Activated B cell treated with CpG ODN at 0.5 μM for 24 hours (primary cell): ENCODE measurements around the gene GBX2. TPM values are rescaled to one million over a fixed set of nuclear protein-coding genes. Genes with fewer than 3 reads are reported as not detected.

Experiments used
- ATAC-seq: fragments of 200-7000 bp; cut with Tn5 transposase; one replicate; pipeline ENCODE4 v1.10.0; 2021; ENCODE audit warnings: low read depth, mild to moderate bottlenecking, moderate library complexity
- CTCF ChIA-PET: fragments of 350-600 bp; sonication (Branson Sonifier 250); formaldehyde crosslinking; loops from one replicate; lab custom pipeline; 2021; ENCODE audit warnings: antibody characterized with exemption; lab: Charles Lee
- POLR2A ChIA-PET: fragments of 350-600 bp; sonication (Branson Sonifier 250); formaldehyde crosslinking; loops from one replicate; lab custom pipeline; 2021; ENCODE audit warnings: antibody characterized with exemption; lab: Charles Lee
- DNase-seq: peaks from one replicate; pipeline ENCODE4 v3.0.0; 2022
- H3K27ac Mint-ChIP-seq: one replicate; pipeline ENCODE4 v1.8.0; 2020; ENCODE audit warnings: mixed read lengths
- H3K27me3 Mint-ChIP-seq: one replicate; pipeline ENCODE4 v1.8.0; 2021; ENCODE audit warnings: mixed read lengths
- H3K36me3 Mint-ChIP-seq: one replicate; pipeline ENCODE4 v1.8.0; 2021; ENCODE audit warnings: low read depth, mixed read lengths
- H3K4me1 Mint-ChIP-seq: one replicate; pipeline ENCODE4 v1.8.0; 2021; ENCODE audit warnings: mixed read lengths
- H3K4me3 Mint-ChIP-seq: one replicate; pipeline ENCODE4 v1.8.0; 2020; ENCODE audit warnings: mild to moderate bottlenecking, mixed read lengths
- H3K9me3 Mint-ChIP-seq: one replicate; pipeline ENCODE4 v1.8.0; 2020; ENCODE audit warnings: mixed read lengths
- intact Hi-C: fragments of 100-400 bp; cut with micrococcal nuclease; formaldehyde crosslinking; loops from one replicate; pipeline ENCODE4 v1.15.1; 2024
- total RNA-seq: library from RNA; stranded (reverse); gene quantifications from 2 replicates; pipeline ENCODE4 v1.2.3, GENCODE V29; 2022
- TF ChIP-seq, protein P1 (sequence below): fragments of 200-600 bp; IDR thresholded peaks from one replicate; pipeline ENCODE4 v1.8.0; 2022; ENCODE audit warnings: antibody characterized with exemption, mild to moderate bottlenecking

GBX2 gene
- total RNA-seq, 1 donor from 2014 or later = not detected

DNA sequence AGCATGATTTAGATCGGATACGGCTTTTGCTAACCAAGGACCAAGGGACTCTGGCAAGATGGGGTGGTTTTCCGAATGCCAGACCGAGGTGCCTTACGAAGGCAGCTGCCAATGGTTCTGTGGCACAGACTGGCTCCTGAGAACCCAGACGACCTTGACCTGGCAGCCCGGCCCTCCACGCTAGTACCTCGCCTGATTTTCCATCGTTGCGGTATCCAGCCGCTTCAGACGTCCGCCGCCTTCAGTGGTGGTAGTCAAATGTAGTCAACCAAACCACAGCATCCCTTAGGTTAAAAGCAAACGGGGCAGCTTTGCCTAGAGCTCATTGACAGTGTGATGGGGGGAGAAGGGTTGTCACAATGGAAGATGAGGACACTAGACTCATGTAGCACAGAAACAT is 42.6 kb downstream of the GBX2 start:
- Mint-ChIP-seq H3K4me3 (no peak overlapping the region), H3K27me3 (no peaks in the 10 kb centered on the region), H3K27ac (no peak overlapping the region), H3K9me3 (no peaks in the 10 kb centered on the region), H3K4me1 (no peaks in the 10 kb centered on the region), H3K36me3 (no peaks in the 10 kb centered on the region)
- TF ChIP-seq, protein P1, sequence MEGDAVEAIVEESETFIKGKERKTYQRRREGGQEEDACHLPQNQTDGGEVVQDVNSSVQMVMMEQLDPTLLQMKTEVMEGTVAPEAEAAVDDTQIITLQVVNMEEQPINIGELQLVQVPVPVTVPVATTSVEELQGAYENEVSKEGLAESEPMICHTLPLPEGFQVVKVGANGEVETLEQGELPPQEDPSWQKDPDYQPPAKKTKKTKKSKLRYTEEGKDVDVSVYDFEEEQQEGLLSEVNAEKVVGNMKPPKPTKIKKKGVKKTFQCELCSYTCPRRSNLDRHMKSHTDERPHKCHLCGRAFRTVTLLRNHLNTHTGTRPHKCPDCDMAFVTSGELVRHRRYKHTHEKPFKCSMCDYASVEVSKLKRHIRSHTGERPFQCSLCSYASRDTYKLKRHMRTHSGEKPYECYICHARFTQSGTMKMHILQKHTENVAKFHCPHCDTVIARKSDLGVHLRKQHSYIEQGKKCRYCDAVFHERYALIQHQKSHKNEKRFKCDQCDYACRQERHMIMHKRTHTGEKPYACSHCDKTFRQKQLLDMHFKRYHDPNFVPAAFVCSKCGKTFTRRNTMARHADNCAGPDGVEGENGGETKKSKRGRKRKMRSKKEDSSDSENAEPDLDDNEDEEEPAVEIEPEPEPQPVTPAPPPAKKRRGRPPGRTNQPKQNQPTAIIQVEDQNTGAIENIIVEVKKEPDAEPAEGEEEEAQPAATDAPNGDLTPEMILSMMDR = no peak
- intact Hi-C loops = no loop called here
- ATAC-seq = no peak
- ChIA-PET CTCF (no interaction called here), POLR2A (no interaction called here)
- no peak for DNase-seq

DNA sequence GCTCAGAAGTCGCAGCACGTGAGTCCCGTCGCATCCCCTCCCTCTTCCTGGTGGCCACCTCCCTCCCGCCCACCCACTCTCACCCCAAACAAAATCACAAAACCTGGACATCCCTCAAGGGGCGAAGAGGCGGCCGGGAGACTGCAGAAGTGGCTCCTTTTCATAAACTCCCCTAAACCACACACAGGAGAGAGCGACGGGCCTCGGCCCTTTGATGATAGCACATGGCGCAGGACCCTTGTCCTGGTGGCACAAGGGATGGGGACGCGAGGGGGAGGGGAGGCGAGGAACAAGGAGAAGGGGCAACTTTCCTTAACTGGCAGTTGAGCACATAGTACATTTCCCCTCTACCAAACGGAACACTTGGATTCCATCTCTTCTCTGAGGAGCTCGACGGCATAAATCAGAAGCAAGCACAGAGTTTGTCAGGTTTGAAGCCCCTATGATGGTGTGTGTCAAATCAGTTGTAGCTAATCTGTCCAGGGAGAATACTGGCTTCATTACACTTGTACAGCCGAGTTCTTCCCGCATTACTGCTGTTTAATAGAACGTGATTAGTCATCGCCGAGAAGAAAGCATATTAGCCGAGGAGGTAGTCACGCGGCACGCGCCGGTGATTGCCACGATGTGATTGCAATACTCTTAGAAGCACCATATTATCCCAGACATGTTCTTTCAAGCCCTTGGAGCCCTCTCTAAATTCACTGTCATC is 43.8 kb downstream of the GBX2 start:
- POLR2A ChIA-PET = no interaction called here

DNA sequence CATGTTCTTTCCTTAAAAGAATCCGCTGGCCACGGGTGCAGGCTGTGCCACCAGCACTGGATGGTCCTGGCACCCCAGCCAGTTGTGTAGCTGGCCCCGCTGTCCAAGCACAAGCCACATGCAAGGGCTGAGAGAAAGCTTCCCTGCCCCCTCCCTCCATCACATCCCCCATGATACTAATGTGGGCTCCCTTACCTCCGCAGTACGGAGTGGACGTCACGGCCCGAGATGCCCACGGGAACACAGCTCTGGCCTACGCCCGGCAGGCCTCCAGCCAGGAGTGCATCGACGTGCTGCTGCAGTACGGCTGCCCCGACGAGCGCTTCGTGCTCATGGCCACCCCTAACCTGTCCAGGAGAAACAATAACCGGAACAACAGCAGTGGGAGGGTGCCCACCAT is 44.5 kb downstream of the GBX2 start:
- no peak for ATAC-seq
- Mint-ChIP-seq H3K36me3 (no peaks in the 10 kb centered on the region), H3K27ac (no peak overlapping the region), H3K4me3 (no peak overlapping the region), H3K9me3 (no peaks in the 10 kb centered on the region), H3K4me1 (no peaks in the 10 kb centered on the region), H3K27me3 (no peaks in the 10 kb centered on the region)
- TF ChIP-seq, protein P1 = no peak
- intact Hi-C loops = no loop called here
- CTCF ChIA-PET = no interaction called here
- POLR2A ChIA-PET = no interaction called here
- DNase-seq = no peak

More for the DNA sequence above, 43.8 kb downstream of the GBX2 start:
- DNase-seq = no peak
- TF ChIP-seq, protein P1 = no peak
- no peaks in the 10 kb centered on the region for H3K27me3 Mint-ChIP-seq
- CTCF ChIA-PET = no interaction called here
- H3K4me1 Mint-ChIP-seq = no peaks in the 10 kb centered on the region
- H3K27ac Mint-ChIP-seq = no peak overlapping the region
- H3K4me3 Mint-ChIP-seq = no peak overlapping the region
- intact Hi-C loops = no loop called here
- no peak for ATAC-seq
- H3K36me3 Mint-ChIP-seq = no peaks in the 10 kb centered on the region
- H3K9me3 Mint-ChIP-seq = no peaks in the 10 kb centered on the region

DNA sequence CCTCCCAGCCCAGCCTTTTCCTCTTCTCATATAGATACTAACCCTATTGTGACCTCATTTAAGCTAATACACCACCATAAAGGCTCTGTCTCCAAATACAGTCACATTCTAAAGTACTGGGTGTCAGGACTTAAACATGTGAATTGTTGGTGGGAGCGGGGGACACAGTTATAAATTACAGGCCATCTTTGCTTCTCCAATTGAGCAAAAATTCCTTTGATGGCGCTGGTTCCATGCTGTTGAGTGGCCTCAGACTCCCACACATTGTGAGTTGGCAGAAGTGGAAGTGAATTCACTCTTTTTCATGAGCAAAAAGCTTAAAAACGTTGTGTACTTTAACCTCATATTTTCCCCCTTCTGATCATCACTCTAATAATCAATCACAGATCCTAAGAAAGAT is 46.0 kb downstream of the GBX2 start:
- Mint-ChIP-seq H3K9me3 (no peaks in the 10 kb centered on the region), H3K36me3 (no peaks in the 10 kb centered on the region), H3K4me1 (no peaks in the 10 kb centered on the region), H3K27me3 (no peaks in the 10 kb centered on the region), H3K4me3 (no peak overlapping the region), H3K27ac (no peak overlapping the region)
- DNase-seq (no peak), ATAC-seq (no peak)
- ChIA-PET CTCF (no interaction called here), POLR2A (no interaction called here)
- intact Hi-C loops = no loop called here
- TF ChIP-seq, protein P1 = no peak

- H3K36me3 Mint-ChIP-seq = no peaks in the 10 kb centered on the region
- ATAC-seq (no peak), DNase-seq (no peak)
- intact Hi-C loops = no loop called here
- POLR2A ChIA-PET = no interaction called here
- no peak overlapping the region for H3K27ac Mint-ChIP-seq
- H3K4me3 Mint-ChIP-seq = no peak overlapping the region
- CTCF ChIA-PET = no interaction called here
- TF ChIP-seq, protein P1 = no peak
- H3K4me1 Mint-ChIP-seq = no peaks in the 10 kb centered on the region
- no peaks in the 10 kb centered on the region for H3K27me3 Mint-ChIP-seq
- H3K9me3 Mint-ChIP-seq = no peaks in the 10 kb centered on the region
Observed at GRCh38 chr2:236121546-236121945, 46.6 kb downstream of the GBX2 start.
